C4-2B (cell line): Measurements from ENCODE around the gene DCLK1.

ENCODE experiments used
- ZFX ChIP-seq: fragments of 450-650 bp; IDR thresholded peaks from 2 replicates; pipeline ENCODE4 v1.6.1; 2017
- TF ChIP-seq, protein P1 (sequence below): fragments of 450-650 bp; conservative IDR thresholded peaks from 2 replicates; pipeline ENCODE4 v1.5.1; 2017; ENCODE audit warnings: mild to moderate bottlenecking

DNA sequence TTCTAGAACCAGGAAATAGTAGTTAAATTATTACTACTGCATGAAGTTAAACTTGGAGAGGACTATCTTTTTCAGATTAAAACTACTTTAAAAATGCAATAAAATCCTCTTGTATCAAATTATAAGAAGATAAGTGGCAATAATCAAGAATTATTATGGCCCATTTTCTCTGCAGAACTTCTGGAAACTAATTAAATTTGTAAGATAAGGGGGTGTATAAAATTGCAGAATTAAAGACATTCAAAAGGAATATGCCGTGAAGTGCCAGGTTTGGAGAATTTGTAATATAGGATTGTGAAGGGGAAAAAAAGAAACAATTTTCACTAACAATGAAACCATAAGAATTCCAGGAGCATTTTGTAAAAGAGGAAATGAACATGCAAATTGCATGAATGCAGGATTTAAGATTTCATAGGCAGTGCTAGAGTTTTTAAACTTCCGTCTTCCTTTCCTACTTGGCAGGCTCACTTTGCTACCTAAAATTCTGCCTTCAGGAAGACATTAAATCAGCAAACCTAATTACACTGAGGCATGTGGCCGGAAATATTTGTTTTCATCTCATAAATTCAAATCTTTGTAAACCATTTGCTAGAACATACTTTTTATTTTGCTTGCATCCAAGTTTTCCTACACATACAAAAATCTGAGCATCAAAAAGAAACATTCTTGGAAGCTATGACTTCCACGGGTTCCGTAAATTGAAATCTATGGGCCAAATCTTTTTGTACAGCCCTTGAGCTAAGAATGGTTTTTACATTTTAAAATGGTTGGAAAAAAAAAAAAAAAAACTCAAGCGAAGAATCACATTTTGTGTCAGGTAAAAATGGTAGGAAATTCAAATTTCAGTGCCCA is 166.9 kb downstream of the DCLK1 start:
- TF ChIP-seq, protein P1, sequence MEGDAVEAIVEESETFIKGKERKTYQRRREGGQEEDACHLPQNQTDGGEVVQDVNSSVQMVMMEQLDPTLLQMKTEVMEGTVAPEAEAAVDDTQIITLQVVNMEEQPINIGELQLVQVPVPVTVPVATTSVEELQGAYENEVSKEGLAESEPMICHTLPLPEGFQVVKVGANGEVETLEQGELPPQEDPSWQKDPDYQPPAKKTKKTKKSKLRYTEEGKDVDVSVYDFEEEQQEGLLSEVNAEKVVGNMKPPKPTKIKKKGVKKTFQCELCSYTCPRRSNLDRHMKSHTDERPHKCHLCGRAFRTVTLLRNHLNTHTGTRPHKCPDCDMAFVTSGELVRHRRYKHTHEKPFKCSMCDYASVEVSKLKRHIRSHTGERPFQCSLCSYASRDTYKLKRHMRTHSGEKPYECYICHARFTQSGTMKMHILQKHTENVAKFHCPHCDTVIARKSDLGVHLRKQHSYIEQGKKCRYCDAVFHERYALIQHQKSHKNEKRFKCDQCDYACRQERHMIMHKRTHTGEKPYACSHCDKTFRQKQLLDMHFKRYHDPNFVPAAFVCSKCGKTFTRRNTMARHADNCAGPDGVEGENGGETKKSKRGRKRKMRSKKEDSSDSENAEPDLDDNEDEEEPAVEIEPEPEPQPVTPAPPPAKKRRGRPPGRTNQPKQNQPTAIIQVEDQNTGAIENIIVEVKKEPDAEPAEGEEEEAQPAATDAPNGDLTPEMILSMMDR = no peak
- TF ChIP-seq ZFX = no peak
